Activated CD4-positive, alpha-beta T cell treated with anti-CD3 and anti-CD28 coated beads, Interleukin-2, amount 50 U/mL, for 48 hours (primary cell): ENCODE results near the gene COL2A1.

Source experiments
- DNase-seq, 2 experiments: peaks; one replicate each; pipeline ENCODE4 v3.0.0-alpha.2; 2020

COL2A1 gene

DNA sequence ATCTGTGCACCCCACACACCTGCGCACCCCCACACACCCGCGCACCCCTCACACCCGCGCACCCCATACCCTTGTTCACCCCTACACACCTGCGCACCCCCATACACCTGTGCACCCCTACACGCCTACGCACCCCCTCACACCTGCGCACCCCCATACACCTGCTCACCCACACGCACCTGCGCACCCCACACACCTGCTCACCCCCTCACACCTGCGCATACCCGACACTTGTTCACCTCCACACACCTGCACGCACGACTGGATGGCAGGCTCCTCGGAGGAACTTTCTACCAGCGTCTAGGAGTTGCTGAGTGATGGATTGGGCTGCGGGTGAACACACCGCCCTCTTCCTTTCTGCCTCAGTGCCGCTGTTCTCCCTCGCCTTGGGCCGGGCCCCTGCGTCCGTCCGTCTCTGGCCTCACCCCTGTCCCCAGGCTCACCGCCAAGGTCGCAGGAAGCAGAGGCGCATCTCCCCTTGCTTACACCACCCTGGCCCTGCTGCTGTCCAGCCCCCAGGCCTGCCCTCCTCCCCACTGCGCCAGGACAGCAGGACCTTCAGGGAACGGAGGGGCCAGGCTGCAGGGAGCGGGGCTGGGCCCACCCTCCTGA is 61.6 kb downstream of the COL2A1 start:
- no peak for DNase-seq

DNA sequence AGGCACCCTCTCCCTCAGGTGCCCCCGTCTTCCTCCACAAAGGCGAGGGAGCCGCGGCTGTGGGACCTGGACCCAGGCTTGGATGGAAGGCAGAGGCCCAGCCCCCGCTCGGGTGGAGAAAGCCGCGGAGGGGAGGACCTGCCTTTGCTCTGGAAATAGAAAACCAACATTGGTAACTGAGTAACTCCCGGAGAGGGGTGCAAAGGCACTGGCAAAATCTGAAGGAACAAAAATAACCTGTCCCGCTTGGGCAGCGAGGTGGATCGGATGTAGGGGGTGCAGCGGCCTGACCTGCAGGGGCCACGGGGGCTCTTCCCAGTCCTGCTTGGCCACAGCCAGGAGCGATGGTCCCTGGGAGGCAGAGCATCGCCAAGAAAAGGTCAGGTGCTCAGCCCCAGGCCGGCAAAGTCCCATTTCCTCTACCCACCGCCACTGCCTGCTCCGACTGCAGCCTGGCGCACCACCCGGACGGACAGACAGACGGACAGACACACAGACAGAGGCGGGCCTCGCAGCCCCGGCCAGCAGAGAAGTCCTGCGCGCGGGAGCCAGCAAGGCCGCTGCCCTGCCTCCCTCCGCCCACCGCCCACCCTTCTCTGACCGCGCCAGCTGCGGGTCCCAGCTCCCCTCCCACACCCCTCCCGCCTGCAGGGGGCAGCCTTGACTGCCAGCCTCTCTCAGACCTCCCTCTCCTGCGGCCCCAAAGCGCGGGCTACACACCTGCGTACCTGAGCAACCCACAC is 62.2 kb downstream of the COL2A1 start:
- DNase-seq: peak; percentile 55 to 64

- no peak for DNase-seq
Measured at GRCh38 chr12:47941475-47941780, 62.8 kb downstream of the COL2A1 start.

- DNase-seq: no peak
Measured at GRCh38 chr12:47940773-47941474, 63.4 kb downstream of the COL2A1 start.

DNA sequence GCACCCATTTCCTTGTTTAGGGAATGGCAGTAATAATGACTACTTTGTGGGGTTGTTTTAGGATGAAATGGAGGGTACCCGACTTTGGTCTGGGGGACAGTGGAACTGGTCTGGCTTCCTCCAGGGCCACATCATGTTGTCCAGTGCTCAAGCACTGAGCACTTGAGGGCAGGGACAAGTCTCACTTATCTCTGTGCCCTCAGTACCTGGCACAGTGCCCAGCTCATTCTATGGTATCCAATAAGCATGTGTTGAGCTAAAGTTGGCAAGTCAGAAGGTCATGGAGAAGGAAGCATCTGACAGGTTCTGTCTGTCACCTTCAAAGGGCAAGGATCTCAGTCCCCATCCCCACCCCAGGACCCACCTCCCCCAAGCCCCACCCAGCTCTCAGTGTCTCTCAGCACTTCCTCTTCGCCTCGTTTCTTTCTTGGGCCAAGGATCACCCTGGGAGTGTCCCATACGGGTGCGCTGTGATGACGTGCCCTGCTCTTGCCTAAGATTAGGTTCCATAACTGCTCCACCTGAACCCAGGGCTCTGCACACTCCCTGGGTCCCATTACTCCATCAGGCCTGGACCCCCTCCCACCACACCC is 65.2 kb downstream of the COL2A1 start:
- DNase-seq: no peak

DNA sequence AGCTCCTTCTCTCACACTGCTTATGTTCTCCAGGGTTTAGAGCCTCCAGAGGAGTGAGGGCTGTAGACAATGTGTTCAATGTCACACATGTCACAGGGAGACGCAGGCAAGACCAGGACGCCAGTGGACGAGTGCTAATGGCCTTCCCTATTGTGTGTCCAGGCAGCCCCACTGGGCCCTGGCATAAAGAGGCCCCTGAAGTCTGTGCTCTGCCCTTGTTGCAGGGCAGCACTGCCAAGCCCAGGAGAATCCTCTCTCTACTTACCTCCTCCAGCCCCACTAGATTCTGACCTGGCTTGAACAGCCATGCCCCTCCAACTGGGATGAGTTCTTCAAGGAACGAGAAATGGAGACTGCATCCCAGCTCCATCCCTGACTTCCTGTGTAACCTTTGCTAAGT is 65.7 kb downstream of the COL2A1 start:
- no peak for DNase-seq

DNA sequence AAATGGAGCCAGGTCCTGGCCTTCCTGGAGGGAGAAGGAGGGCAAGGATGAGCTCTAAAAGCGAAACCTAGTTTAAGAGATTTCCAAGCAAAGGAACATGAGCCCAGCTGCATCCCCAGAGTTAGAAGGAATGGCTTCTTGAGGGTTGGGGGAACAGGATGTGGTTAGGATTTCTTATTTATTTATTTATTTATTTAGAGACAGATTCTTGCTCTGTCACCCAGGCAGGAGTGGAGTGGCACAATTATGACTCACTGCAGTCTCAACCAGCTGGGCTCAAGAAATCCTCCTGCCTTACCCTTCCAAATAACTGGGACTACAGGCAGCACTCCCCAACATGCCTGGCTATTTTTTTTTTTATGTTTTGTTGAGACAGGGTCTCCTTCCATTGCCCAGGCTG is 66.2 kb downstream of the COL2A1 start:
- DNase-seq: no peak

DNA sequence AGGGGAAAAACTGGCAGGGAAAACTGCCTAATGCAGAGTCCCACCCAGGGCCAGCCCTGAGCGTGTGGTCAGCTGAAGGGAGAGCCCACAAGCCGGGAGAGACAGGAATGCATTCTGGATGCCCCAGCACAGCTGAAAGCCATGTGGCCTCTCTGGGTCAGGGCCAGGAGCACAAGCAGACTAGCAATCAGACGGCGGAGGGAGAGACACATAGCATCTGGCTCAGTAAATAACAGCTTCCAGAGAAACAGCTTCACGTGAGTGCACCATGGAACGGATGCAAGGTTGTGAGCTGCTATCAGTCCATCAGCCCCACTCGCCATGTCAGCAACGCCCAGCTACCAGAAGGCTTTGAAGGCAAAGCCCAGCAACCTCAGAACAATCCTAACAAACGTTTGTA is 69.1 kb downstream of the COL2A1 start:
- DNase-seq: no peak

GRCh38 chr12:47931187-47931586 is 73.1 kb downstream of the COL2A1 start:
- DNase-seq: no peak

DNA sequence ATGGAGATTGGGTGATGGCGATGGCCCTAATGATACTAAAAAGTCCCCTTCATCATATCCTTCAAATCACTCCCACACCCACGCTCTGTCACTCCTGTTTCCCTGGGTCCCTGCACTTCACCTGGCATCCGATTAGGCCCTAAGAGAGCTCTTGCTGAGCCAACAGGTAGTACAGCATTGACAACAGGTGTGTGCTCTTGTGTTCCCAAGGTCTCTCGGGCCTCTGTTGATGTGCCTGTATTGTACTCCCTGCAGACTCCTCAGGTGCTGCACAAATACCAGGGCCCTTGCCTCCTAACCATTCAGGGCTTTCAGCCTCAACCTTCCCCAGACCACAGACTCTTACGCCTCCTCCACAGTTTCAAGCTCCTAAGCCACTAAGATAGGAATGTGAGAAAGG is 73.6 kb downstream of the COL2A1 start:
- DNase-seq: no peak

DNA sequence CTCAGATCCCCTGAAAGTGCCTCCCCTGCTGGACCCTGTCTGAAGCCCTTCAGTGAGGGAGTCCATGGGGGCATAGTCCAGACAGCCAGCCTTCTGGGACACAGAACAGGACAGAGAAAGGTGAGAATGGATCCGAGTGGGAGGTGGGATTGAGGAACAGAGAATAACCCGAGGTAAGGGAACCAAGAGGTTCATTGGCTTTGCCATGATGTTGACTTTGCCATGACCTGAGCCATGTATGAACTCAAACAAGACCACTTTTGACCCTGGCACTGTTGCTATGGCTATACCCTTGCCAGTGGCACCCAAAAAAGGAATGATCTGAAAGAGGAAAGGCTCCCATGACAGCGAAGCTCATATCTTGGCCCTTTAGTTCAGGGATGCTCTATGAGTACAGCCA is 76.9 kb downstream of the COL2A1 start:
- DNase-seq: no peak
